ENCODE data around the gene SERPINA12. TPM values are rescaled to one million over a fixed set of nuclear protein-coding genes. Genes with fewer than 3 reads are reported as not detected.

Gene SERPINA12
- total and polyA plus RNA-seq, 2 experiments from 2014 or later, result not detected

GRCh38 chr14:94515856-94516255 is 6.6 kb upstream of the SERPINA12 start:
- Mint-ChIP-seq H3K4me3 (no peak overlapping the region), H3K27ac (no peak overlapping the region), H3K27me3 (ENCODE audit: insufficient read depth, low read depth, poor library complexity) (peaks cover 9% of the 10 kb centered on the region), H3K4me1 (peaks cover 12% of the 10 kb centered on the region; the same call in 2 of the 3 replicates), H3K36me3 (ENCODE audit: low read depth) (peaks cover 15% of the 10 kb centered on the region), H3K9me3 (peaks cover 13% of the 10 kb centered on the region)
- no peak for ATAC-seq
- DNase-seq (ENCODE audit: low spot score), result no peak
- Histone ChIP-seq H3K9me2 (ENCODE audit: insufficient read depth) (peaks cover 9% of the 10 kb centered on the region), H3F3A (replicated peaks; ENCODE audit: low read depth) (no peaks in the 10 kb centered on the region), H3K4me3 (no peak overlapping the region), H3K27me3 (ENCODE audit: insufficient read depth) (no peaks in the 10 kb centered on the region), H3K36me3 (ENCODE audit: insufficient read depth) (no peaks in the 10 kb centered on the region), H4K20me1 (replicated peaks; ENCODE audit: insufficient read depth) (no peaks in the 10 kb centered on the region), H3K27ac (ENCODE audit: low read depth) (no peak overlapping the region), H3K79me2 (replicated peaks; ENCODE audit: insufficient read depth) (no peaks in the 10 kb centered on the region), H3K4me1 (ENCODE audit: insufficient read depth) (no peaks in the 10 kb centered on the region; the same call in 1 of the 2 replicates), H2AFZ (no peak overlapping the region), H3K4me2 (no peak overlapping the region)
- no peak for TF ChIP-seq STAT1 (IDR thresholded peaks at IDR 0.05; ENCODE audit: unreplicated experiment)
- no peak for TF ChIP-seq CTCF (conservative IDR thresholded peaks at IDR 0.05; ENCODE audit: low read depth in 2 of 2)
- TF ChIP-seq ZNF462 (CRISPR knock-in tag; IDR thresholded peaks at IDR 0.05), result no peak
- TF ChIP-seq REST (IDR thresholded peaks at IDR 0.05; ENCODE audit: unreplicated experiment), result no peak
- no peak for TF ChIP-seq EZH2 (IDR thresholded peaks at IDR 0.05; ENCODE audit: low read depth, unreplicated experiment)
- no peak for TF ChIP-seq EZH2phosphoT487 (IDR thresholded peaks at IDR 0.05; ENCODE audit: unreplicated experiment)
- no peak for TF ChIP-seq POLR2AphosphoS5 (IDR thresholded peaks at IDR 0.05; ENCODE audit: low read depth)
- TF ChIP-seq ETS1 (IDR thresholded peaks at IDR 0.05), result no peak
- no peak for TF ChIP-seq CREB1 (CRISPR knock-in tag; IDR thresholded peaks at IDR 0.05; ENCODE audit: low read depth)
